Neural progenitor cell (in vitro differentiated cells): ENCODE results near the gene STK40. TPM values are rescaled to one million over a fixed set of nuclear protein-coding genes. Genes with fewer than 3 reads are reported as not detected.

Experiments
- DNase-seq: peaks from one replicate; pipeline ENCODE4 v3.0.0-alpha.2; 2016; ENCODE audit warnings: low spot score
- H2AFZ ChIP-seq: fragments of 200-600 bp; sonication (generic); replicated peaks from 2 replicates; pipeline ENCODE4 v1.6.1; 2016; ENCODE audit warnings: antibody characterized with exemption
- H3F3A ChIP-seq: fragments of 200-600 bp; sonication (generic); 2 replicates; pipeline ENCODE4 v1.6.1; 2016; ENCODE audit warnings: antibody characterized with exemption, low read depth
- H3K27ac ChIP-seq: fragments of 200-600 bp; sonication (generic); 2 replicates; pipeline ENCODE4 v1.5.1; 2016; ENCODE audit warnings: mild to moderate bottlenecking
- H3K27me3 ChIP-seq: fragments of 200-600 bp; sonication (generic); 2 replicates; pipeline ENCODE4 v1.6.1; 2016; ENCODE audit warnings: mild to moderate bottlenecking, moderate library complexity
- H3K36me3 ChIP-seq: fragments of 200-600 bp; sonication (generic); 2 replicates; pipeline ENCODE4 v1.5.1; 2016
- H3K4me1 ChIP-seq: fragments of 200-600 bp; sonication (generic); 2 replicates; pipeline ENCODE4 v1.6.1; 2016; ENCODE audit warnings: mixed run types
- H3K4me2 ChIP-seq: fragments of 200-600 bp; sonication (generic); 2 replicates; pipeline ENCODE4 v1.6.1; 2016
- H3K4me3 ChIP-seq: fragments of 200-600 bp; sonication (generic); 2 replicates; pipeline ENCODE4 v1.5.1; 2016
- H3K79me2 ChIP-seq: fragments of 200-600 bp; sonication (generic); 2 replicates; pipeline ENCODE4 v1.6.1; 2016; ENCODE audit warnings: low read depth
- H3K9ac ChIP-seq: fragments of 200-600 bp; sonication (generic); 2 replicates; pipeline ENCODE4 v1.6.1; 2016
- H3K9me3 ChIP-seq: fragments of 200-600 bp; sonication (generic); 2 replicates; pipeline ENCODE4 v1.5.1; 2016; ENCODE audit warnings: low read depth
- H4K20me1 ChIP-seq: fragments of 200-600 bp; sonication (generic); 2 replicates; pipeline ENCODE4 v1.6.1; 2016; ENCODE audit warnings: low read depth
- H3K27ac Mint-ChIP-seq: 3 replicates; pipeline ENCODE4 v1.8.0; 2021; ENCODE audit warnings: mixed read lengths
- H3K27me3 Mint-ChIP-seq: 2 replicates; pipeline ENCODE4 v1.8.0; 2022; ENCODE audit warnings: low read depth, mild to moderate bottlenecking, inconsistent platforms, moderate library complexity, mixed read lengths; ENCODE audit not compliant: insufficient read depth
- H3K36me3 Mint-ChIP-seq: 3 replicates; pipeline ENCODE4 v1.8.0; 2021; ENCODE audit warnings: mixed read lengths
- H3K4me1 Mint-ChIP-seq: 3 replicates; pipeline ENCODE4 v1.8.0; 2021; ENCODE audit warnings: mixed read lengths
- H3K4me3 Mint-ChIP-seq: 3 replicates; pipeline ENCODE4 v1.8.0; 2021; ENCODE audit warnings: mild to moderate bottlenecking, moderate library complexity, mixed read lengths
- H3K9me3 Mint-ChIP-seq: 3 replicates; pipeline ENCODE4 v1.8.0; 2020; ENCODE audit warnings: mixed read lengths
- EZH2 ChIP-seq: fragments of 200-600 bp; sonication (generic); IDR thresholded peaks from 2 replicates; pipeline ENCODE4 v1.6.1; 2017; ENCODE audit warnings: antibody characterized with exemption, mild to moderate bottlenecking, moderate library complexity
- EZH2phosphoT487 ChIP-seq: fragments of 200-600 bp; sonication (generic); IDR thresholded peaks from 2 replicates; pipeline ENCODE4 v1.6.1; 2017; ENCODE audit warnings: antibody characterized with exemption
- total RNA-seq: library from RNA; depleted of rRNA; stranded (reverse); fragments of >200 nt; gene quantifications from 2 replicates; pipeline ENCODE4 v1.2.3, GENCODE V29; 2015; ENCODE audit warnings: low replicate concordance
- TF ChIP-seq, protein P1 (sequence below): fragments of 200-600 bp; sonication (generic); IDR thresholded peaks from 2 replicates; pipeline ENCODE4 v1.5.1; 2017; ENCODE audit warnings: antibody characterized with exemption, mild to moderate bottlenecking

STK40 gene
- total RNA-seq, 1 donor from 2014 or later: 5.3 TPM

GRCh38 chr1:36369061-36369861 is 16.5 kb downstream of the STK40 start:
- H3F3A ChIP-seq: peaks cover 33% of the 10 kb centered on the region
- H3K4me2 ChIP-seq: no peak overlapping the region
- DNase-seq: peak; percentile 87
- peaks cover 5% of the 10 kb centered on the region for H3K36me3 Mint-ChIP-seq
- no peaks in the 10 kb centered on the region for H3K9me3 ChIP-seq
- peak overlapping the region; percentile 33 for H3K27ac Mint-ChIP-seq
- peaks cover 34% of the 10 kb centered on the region for H3K79me2 ChIP-seq
- H3K9ac ChIP-seq: no peak overlapping the region
- no peak overlapping the region for H3K27ac ChIP-seq
- H3K4me3 Mint-ChIP-seq: no peak overlapping the region
- peaks cover 48% of the 10 kb centered on the region for H3K4me1 Mint-ChIP-seq
- H3K4me1 ChIP-seq: peaks cover 29% of the 10 kb centered on the region
- no peaks in the 10 kb centered on the region for H3K9me3 Mint-ChIP-seq
- no peaks in the 10 kb centered on the region for H3K27me3 Mint-ChIP-seq
- no peaks in the 10 kb centered on the region for H4K20me1 ChIP-seq
- no peaks in the 10 kb centered on the region for H3K36me3 ChIP-seq
- no peak overlapping the region for H2AFZ ChIP-seq
- H3K4me3 ChIP-seq: no peak overlapping the region
- H3K27me3 ChIP-seq: no peaks in the 10 kb centered on the region
- TF ChIP-seq, protein P1, sequence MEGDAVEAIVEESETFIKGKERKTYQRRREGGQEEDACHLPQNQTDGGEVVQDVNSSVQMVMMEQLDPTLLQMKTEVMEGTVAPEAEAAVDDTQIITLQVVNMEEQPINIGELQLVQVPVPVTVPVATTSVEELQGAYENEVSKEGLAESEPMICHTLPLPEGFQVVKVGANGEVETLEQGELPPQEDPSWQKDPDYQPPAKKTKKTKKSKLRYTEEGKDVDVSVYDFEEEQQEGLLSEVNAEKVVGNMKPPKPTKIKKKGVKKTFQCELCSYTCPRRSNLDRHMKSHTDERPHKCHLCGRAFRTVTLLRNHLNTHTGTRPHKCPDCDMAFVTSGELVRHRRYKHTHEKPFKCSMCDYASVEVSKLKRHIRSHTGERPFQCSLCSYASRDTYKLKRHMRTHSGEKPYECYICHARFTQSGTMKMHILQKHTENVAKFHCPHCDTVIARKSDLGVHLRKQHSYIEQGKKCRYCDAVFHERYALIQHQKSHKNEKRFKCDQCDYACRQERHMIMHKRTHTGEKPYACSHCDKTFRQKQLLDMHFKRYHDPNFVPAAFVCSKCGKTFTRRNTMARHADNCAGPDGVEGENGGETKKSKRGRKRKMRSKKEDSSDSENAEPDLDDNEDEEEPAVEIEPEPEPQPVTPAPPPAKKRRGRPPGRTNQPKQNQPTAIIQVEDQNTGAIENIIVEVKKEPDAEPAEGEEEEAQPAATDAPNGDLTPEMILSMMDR: peak; percentile 88
- TF ChIP-seq EZH2: no peak

DNA sequence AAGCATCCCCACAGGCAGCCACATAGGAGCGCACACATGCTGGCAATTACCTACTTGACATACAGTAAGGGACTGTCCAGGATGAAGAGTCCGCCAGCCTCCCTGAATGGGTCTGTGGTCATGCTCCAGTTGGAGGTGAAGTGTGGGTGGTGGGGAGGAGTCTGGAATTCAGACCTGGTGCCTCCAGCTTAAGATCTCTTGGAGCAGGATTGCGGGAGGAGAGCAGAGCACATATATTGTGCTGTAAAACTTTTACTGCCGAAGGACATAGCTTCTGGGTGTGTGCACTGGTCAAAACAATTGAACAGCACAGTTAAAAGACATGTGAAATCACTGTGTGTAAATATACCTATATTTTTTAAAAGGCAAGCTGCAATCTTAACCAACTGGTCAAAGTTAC is 17.9 kb downstream of the STK40 start:
- TF ChIP-seq, protein P1: no peak
- no peak for TF ChIP-seq EZH2
- no peak for TF ChIP-seq EZH2phosphoT487
- Mint-ChIP-seq H3K27me3 (no peaks in the 10 kb centered on the region), H3K4me1 (peaks cover 34% of the 10 kb centered on the region), H3K9me3 (no peaks in the 10 kb centered on the region), H3K36me3 (peaks cover 5% of the 10 kb centered on the region), H3K4me3 (no peak overlapping the region), H3K27ac (no peak overlapping the region)
- Histone ChIP-seq H3K27me3 (no peaks in the 10 kb centered on the region), H3K36me3 (no peaks in the 10 kb centered on the region), H3K4me2 (no peak overlapping the region), H3K4me1 (peaks cover 14% of the 10 kb centered on the region), H3K79me2 (peaks cover 32% of the 10 kb centered on the region), H3K9ac (no peak overlapping the region), H3K9me3 (no peaks in the 10 kb centered on the region), H3K27ac (no peak overlapping the region), H3F3A (peaks cover 18% of the 10 kb centered on the region), H3K4me3 (no peak overlapping the region), H4K20me1 (no peaks in the 10 kb centered on the region), H2AFZ (no peak overlapping the region)
- no peak for DNase-seq

- Histone ChIP-seq H2AFZ (no peak overlapping the region), H3K4me2 (no peak overlapping the region), H4K20me1 (no peaks in the 10 kb centered on the region), H3K79me2 (peaks cover 26% of the 10 kb centered on the region), H3K27ac (no peak overlapping the region), H3K9ac (no peak overlapping the region), H3K9me3 (no peaks in the 10 kb centered on the region), H3K36me3 (peaks cover 3% of the 10 kb centered on the region), H3K4me3 (no peak overlapping the region), H3K4me1 (peaks cover 10% of the 10 kb centered on the region), H3K27me3 (no peaks in the 10 kb centered on the region), H3F3A (peaks cover 13% of the 10 kb centered on the region)
- Mint-ChIP-seq H3K27me3 (no peaks in the 10 kb centered on the region), H3K27ac (peak overlapping the region; percentile 57), H3K4me1 (peaks cover 27% of the 10 kb centered on the region), H3K4me3 (no peak overlapping the region), H3K9me3 (no peaks in the 10 kb centered on the region), H3K36me3 (peaks cover 5% of the 10 kb centered on the region)
- TF ChIP-seq, protein P1: no peak
- no peak for TF ChIP-seq EZH2
- no peak for TF ChIP-seq EZH2phosphoT487
- no peak for DNase-seq
These were observed 18.7 kb downstream of the STK40 start for GRCh38 chr1:36367066-36367465.
